ENCODE measurements around the gene RALGPS1.

The RALGPS1 gene

DNA sequence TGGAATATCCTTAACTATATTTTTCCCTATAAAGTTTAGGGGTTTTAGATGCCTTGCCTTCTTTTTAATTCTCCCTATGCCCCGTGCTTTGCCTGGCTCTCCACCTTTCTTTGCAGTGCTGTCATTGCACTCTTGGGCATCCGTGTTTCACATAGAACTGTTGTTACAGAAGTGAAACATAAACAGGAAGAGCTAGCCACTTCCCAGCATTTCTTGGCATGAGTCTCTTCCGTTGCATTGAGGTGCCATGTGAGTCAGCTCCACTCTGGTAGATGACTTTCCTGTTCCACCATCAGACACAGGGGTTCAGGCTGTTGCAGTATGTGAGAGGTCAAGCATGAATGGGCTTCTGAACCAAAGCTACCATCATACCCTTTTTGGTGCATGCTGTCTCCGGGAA, 134.5 kb downstream of the RALGPS1 start:
- TF ChIP-seq, protein P1, sequence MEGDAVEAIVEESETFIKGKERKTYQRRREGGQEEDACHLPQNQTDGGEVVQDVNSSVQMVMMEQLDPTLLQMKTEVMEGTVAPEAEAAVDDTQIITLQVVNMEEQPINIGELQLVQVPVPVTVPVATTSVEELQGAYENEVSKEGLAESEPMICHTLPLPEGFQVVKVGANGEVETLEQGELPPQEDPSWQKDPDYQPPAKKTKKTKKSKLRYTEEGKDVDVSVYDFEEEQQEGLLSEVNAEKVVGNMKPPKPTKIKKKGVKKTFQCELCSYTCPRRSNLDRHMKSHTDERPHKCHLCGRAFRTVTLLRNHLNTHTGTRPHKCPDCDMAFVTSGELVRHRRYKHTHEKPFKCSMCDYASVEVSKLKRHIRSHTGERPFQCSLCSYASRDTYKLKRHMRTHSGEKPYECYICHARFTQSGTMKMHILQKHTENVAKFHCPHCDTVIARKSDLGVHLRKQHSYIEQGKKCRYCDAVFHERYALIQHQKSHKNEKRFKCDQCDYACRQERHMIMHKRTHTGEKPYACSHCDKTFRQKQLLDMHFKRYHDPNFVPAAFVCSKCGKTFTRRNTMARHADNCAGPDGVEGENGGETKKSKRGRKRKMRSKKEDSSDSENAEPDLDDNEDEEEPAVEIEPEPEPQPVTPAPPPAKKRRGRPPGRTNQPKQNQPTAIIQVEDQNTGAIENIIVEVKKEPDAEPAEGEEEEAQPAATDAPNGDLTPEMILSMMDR (IDR thresholded peaks at IDR 0.05; ENCODE audit: borderline replicate concordance, control extremely low read depth, extremely low read depth, insufficient read depth, missing control alignments), result no peak
- DNase-seq (ENCODE audit: low spot score), result no peak
- in situ Hi-C loops (cut with MboI; ENCODE audit: low sequenced_read_pairs, unreplicated experiment), result no loop called here

DNA sequence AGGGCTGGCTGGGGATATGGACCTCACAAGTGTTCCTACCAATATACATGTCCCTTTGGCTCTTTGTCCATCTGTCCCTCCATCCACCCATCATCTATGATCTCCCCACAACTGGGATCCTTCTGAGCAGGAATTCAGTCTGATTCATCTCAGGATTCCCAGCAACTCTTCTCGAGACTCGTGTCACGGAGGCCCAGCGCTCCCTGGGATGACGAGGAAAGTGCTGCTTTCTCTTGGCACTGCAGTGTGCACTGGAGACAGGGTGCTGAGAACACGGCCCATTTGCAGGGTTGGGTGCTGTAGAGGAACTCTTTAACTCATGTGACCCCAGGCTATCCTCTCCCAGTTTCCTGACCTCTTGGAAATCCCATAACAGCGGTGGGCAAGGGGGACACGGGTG, 135.0 kb downstream of the RALGPS1 start:
- no peak for DNase-seq (ENCODE audit: low spot score)
- in situ Hi-C loops (cut with MboI; ENCODE audit: low sequenced_read_pairs, unreplicated experiment), result no loop called here

DNA sequence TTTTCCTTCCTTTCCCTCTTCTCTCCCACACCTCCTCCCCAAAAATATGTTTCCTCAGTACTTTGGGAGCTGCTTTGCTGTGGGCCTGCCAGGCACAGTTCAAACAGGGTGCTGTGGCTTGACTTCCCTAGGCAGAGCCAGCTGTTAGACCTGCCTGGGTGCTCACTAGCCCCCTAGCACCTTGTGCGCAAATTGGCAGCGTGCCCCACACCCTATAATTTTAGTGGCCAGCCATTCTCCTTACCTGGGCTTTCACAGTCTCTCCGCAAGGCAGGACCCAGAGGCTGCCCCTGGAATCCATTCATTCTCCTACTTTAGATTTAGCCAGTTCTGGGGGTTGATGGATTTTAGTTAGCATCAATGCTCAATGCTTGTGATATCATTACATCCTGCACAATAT, 135.6 kb downstream of the RALGPS1 start:
- no peak for DNase-seq (ENCODE audit: low spot score)
- in situ Hi-C loops (cut with MboI; ENCODE audit: low sequenced_read_pairs, unreplicated experiment), result no loop called here

More for the DNA sequence above, 135.0 kb downstream of the RALGPS1 start:
- TF ChIP-seq, protein P1 (IDR thresholded peaks at IDR 0.05; ENCODE audit: borderline replicate concordance, control extremely low read depth, extremely low read depth, insufficient read depth, missing control alignments), result no peak

DNA sequence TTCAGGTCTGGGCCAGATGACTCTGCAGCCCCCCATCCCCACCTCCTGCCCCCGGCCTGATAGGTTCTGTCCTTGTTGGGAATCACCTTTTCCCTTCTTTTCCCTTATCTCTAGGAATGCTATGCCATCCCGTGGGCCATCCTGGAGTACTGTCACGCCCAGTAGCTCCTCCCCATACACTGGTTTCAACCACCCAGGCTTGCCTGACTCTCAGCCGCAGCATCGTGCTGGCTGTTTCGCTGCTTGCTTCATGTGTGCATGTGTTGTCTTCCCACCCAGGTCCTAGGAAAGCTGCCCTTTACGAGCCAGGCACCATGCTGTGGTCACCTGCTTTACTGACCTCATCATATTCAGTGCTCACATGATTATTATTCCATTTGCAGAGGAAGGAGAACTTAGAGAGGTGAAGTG, 136.0 kb downstream of the RALGPS1 start:
- no peak for DNase-seq (ENCODE audit: low spot score)
- TF ChIP-seq, protein P1 (IDR thresholded peaks at IDR 0.05; ENCODE audit: borderline replicate concordance, control extremely low read depth, extremely low read depth, insufficient read depth, missing control alignments), result no peak
- in situ Hi-C loops (cut with MboI; ENCODE audit: low sequenced_read_pairs, unreplicated experiment), result no loop called here

More for the DNA sequence above, 135.6 kb downstream of the RALGPS1 start:
- TF ChIP-seq, protein P1 (IDR thresholded peaks at IDR 0.05; ENCODE audit: borderline replicate concordance, control extremely low read depth, extremely low read depth, insufficient read depth, missing control alignments), result no peak

DNA sequence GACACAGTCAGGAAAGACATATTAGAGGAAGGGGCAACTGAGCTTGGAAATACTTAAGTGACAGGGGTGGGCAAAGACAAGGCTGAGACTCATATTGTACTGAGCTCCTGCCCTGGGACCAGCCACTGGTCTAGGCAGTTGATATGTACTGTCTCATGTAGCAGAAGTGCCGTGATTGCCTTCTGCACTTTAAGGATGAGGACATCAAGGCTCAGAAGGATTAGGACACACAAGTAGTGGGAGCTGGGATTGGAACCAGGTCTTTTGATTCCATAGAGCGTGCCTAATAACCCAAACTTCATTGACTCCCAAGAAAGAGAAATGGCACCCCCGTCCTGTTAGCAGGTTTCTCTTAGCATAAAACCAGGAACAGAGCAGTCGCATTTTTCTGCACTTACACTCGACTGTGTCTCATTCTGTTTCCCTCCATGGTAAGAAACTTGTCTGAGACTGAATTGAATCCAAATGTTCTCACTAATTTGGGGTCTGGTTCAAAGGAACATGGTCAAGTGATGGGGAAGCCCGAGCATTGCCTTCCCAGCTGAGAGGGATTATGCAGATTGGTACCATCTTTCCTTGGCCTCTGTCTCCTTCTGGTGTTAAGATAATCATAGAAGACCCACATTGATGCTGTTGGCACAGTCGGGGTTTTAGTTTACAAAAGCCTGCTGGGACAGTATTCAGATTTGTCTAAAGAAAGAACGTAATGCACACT, 137.5 kb downstream of the RALGPS1 start:
- TF ChIP-seq, protein P1 (IDR thresholded peaks at IDR 0.05; ENCODE audit: borderline replicate concordance, control extremely low read depth, extremely low read depth, insufficient read depth, missing control alignments), result no peak
- DNase-seq (ENCODE audit: low spot score), result no peak

DNA sequence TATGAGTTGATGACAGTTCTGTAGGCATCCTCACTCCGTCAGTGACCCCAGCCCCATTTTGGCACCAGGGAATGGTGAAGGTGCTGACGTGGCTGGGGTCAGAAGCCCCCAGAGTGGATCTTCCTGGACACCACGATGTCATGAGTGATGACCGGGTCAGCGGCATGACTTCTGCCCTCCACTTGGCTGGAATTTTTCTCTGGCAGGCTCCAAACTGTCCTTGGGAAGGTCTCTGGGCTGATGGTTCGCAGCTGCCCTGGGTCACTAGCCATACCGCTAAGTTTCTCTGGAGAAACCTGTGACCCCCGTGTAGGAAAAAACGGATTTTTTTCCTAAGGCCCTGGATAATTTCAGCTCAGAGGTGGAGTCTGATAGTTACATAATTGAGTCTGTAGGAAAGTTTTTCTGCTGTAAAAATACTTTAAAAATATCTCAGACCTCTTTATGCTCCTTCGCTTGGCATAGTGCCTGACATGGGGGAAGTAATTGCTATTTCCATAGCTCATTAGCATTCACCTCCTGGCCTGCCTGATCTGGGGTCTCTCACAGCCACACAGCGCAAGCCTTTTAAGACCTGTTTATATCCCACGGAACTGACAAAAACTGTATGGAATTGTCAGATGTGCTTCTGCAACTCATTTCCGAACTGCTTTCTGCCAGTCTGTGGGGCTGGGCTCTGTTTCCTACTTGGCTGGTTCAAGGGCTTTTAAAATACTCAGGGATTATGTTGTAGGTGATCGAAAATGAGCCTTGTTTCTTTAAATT, 138.7 kb downstream of the RALGPS1 start:
- in situ Hi-C loops (cut with MboI; ENCODE audit: low sequenced_read_pairs, unreplicated experiment), result no loop called here
- TF ChIP-seq, protein P1 (IDR thresholded peaks at IDR 0.05; ENCODE audit: borderline replicate concordance, control extremely low read depth, extremely low read depth, insufficient read depth, missing control alignments), result no peak
- no peak for DNase-seq (ENCODE audit: low spot score)

More for the DNA sequence above, 137.5 kb downstream of the RALGPS1 start:
- in situ Hi-C loops (cut with MboI; ENCODE audit: low sequenced_read_pairs, unreplicated experiment), result no loop called here
